22Rv1 (cell line): ENCODE results near the gene NT5DC2.

ENCODE experiments used
- H3K27ac ChIP-seq: fragments of 450-650 bp; 2 replicates; pipeline ENCODE4 v1.5.1; 2017
- CTCF ChIP-seq: fragments of 450-650 bp; IDR thresholded peaks from 2 replicates; pipeline ENCODE4 v1.5.1; 2017; ENCODE audit warnings: mild to moderate bottlenecking
- ZFX ChIP-seq: fragments of 450-650 bp; IDR thresholded peaks from 2 replicates; pipeline ENCODE4 v1.6.1; 2017; ENCODE audit warnings: antibody characterized with exemption, borderline replicate concordance

NT5DC2 gene

DNA sequence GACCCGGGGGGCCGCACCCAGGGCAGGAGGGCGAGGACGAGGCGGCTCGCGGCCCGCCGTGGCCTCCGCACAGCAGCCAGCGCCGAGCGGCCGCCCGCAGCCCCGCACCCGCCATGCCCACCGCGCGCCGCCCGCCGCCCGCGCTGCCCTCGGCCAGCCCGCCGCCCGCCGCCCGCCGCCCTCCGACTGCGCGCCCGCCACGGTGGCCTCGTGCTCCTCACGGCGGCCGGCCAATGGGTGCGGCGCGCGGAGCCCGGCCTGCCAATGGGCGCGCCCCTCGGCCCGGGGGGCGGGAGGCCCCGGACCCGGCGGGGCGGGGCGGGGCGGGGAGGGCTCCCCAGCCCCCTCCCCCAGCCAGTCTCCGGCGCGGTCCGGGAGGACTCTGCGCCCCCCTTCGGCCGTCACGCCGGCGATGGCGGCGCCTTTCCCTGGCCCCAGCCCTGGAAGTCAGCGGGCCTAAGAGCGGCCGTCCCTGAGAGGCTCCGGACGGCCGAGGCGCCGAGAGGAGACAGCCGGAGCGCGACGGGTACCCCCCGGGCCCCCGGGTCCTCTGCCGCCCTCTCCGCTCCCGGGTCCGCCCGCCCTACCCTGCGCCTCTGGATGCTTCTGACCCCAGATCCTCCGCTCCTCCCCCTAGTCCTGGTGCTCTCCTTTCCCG, at the start of gene NT5DC2:
TSS of gene NT5DC2 (minus strand) at position 235 of the 658 bp plus-strand sequence. CDS start at position 115, 120 bp downstream.
- peak within 1 kb of the TSS; percentile 94 for H3K27ac ChIP-seq
- no peak for TF ChIP-seq ZFX
- TF ChIP-seq CTCF, result 0 out of 2 replicates have a peak, but pooled peaks have one; percentile 7

DNA sequence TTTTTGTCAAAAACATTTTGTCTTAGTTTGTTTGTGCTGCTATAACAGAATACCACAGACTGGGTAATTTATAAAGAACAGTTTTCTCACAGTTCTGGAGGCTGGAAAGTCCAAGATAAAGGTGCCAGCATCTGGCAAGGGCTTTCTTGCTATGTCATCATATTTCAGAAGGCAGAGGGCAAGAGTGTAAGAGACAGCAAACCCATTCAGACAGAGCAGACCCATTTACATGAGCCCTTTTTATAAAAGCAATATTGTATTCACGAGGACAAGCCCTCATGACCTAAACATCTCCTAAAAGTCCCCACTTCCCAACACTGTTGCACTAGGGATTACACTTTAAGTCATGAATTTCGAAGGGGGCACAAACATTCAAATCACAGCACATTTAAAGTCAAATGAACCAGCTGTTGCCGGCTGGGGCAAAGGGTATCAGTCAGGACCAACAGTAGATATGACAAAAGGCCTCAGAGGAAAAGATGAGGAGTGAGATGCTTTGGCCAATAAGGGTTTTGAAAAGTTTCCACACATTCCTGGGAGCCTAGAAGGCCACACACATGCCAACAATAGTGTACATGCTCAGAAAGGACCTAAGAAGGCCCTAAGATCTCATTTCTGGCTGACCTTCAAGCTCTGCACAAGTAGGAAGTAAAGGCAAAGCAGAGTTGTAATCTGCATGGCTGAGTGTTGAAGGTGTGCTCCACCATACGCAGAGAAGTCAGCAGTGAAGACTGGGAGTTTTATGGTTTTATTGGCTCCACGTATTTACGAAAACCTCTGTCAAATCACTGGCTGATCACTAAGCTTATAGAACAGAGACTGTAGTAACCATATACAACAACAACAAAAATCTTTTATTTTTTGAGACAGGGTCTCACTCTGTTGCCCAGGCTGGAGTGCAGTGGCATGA, 40.7 kb upstream of the NT5DC2 start:
- 0 out of 2 replicates have a peak overlapping the region, but pooled peaks have one; percentile 12 for H3K27ac ChIP-seq
- TF ChIP-seq CTCF, result no peak
- TF ChIP-seq ZFX, result no peak

DNA sequence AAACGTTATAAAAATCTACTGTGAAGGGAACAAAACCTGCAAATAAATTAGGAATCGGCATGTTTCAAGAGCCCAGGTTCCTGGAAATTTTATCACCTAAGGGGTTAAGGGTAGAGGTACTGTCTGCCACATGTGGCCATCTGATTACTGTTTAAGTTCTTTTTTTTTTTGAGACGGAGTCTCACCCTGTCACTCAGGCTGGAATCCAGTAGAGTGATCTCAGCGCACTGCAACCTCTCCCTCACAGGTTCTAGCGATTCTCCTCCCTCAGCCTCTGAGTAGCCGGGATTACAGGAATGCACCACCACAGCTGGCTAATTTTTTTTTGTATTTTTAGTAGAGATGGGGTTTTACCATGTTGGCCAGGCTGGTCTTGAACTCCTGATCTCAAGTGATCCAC, 38.6 kb upstream of the NT5DC2 start:
- no peak overlapping the region for H3K27ac ChIP-seq
- TF ChIP-seq ZFX, result no peak
- TF ChIP-seq CTCF, result no peak

- TF ChIP-seq ZFX, result no peak
- no peak for TF ChIP-seq CTCF
- no peak overlapping the region for H3K27ac ChIP-seq
These were observed 36.4 kb upstream of the NT5DC2 start for GRCh38 chr3:52570076-52570475.

DNA sequence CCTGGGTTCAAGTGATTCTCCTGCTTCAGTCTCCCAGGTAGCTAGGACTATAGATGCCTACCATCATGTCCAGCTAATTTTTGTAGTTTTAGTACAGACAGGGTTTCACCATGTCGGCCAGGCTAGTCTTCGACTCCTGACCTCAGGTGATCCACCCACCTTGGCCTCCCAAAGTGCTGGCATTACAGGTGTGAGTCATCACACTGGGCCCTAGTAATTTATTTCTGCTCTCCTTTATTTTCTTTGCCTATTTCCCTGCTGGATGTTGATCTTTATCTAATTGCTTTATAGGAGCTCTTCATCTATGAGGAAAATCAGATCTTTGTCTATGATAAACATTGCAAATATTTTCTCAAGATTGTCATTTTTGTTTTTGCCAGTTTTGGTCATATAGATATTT, 34.4 kb upstream of the NT5DC2 start:
- no peak for TF ChIP-seq ZFX
- TF ChIP-seq CTCF, result no peak
- no peak overlapping the region for H3K27ac ChIP-seq

DNA sequence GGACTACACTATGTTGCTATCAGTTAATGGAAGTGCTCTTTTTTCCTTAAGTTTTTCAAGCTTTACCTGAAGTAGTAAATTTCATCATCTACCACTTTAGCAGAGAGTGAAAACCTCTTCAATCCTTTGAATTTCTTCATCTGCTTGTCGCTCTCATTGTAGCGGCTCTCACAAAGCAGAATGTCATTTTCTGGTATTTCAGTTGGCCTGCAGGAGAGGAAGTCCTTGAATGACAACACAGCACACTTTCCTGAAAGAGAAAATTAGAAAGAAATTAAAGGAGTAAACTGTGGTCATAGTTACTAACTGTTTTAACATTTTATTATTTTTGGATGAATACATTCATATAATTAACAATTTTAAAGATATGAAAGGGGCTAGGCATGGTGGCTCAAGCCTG, 30.3 kb upstream of the NT5DC2 start:
- H3K27ac ChIP-seq, result no peak overlapping the region
- TF ChIP-seq CTCF (no peak), ZFX (no peak)
